HFFc6 (cell line): ENCODE results near the gene CDH22. TPM values are rescaled to one million over a fixed set of nuclear protein-coding genes. Genes with fewer than 3 reads are reported as not detected.

Experiments
- DNase-seq: peaks from one replicate; pipeline ENCODE4 v3.0.0-alpha.2; 2018
- H3K27ac Mint-ChIP-seq: 2 replicates; pipeline ENCODE4 v1.8.0; 2020; ENCODE audit warnings: mild to moderate bottlenecking, mixed read lengths
- H3K27me3 Mint-ChIP-seq: 2 replicates; pipeline ENCODE4 v1.8.0; 2021; ENCODE audit warnings: mild to moderate bottlenecking, moderate library complexity, mixed read lengths; ENCODE audit not compliant: insufficient read depth
- H3K36me3 Mint-ChIP-seq: 2 replicates; pipeline ENCODE4 v1.8.0; 2021; ENCODE audit warnings: low read depth, mixed read lengths
- H3K4me1 Mint-ChIP-seq: 2 replicates; pipeline ENCODE4 v1.8.0; 2020; ENCODE audit warnings: low read depth, mixed read lengths
- H3K4me3 Mint-ChIP-seq: 2 replicates; pipeline ENCODE4 v1.8.0; 2020; ENCODE audit warnings: mild to moderate bottlenecking, moderate library complexity, mixed read lengths
- H3K9me3 Mint-ChIP-seq: 2 replicates; pipeline ENCODE4 v1.8.0; 2020; ENCODE audit warnings: mild to moderate bottlenecking, mixed read lengths
- total RNA-seq, 6 experiments: library from RNA; stranded (reverse); fragmentation: NEBNext Ultra II Directional; extraction: Animal tissue kit (Norgen Biotek cat#: 25700); gene quantifications; 2 replicates in 1 of 6; 3 replicates in 5 of 6; pipeline ENCODE4 v1.2.3, GENCODE V29; 2021
- TF ChIP-seq, protein P1 (sequence below): fragments of 200-600 bp; sonication (generic); IDR thresholded peaks from 2 replicates; pipeline ENCODE4 v1.5.0; 2021; ENCODE audit warnings: antibody characterized with exemption, mild to moderate bottlenecking

CDH22 gene
- total RNA-seq, 6 experiments from 2014 or later, result not detected

DNA sequence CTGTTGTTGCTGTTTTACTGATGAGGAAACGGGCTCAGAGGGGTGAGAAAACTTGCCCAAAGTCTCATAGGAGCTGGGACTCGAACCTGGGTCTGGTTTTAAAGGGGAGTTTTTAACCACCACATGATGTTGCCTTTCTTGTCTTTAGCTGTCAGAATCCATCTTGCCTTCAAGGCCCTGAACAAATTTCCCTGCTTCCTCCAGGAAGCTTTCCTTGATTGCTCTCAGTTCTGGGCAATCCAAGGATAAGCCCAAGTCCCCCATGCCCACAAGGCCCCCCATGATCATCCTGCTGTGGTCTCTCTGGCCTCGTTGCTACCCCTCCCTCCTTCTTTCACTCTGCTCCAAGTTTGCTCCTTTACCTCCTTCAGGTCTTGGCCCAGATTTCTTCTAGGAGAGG, 116.7 kb downstream of the CDH22 start:
- Mint-ChIP-seq H3K36me3 (no peaks in the 10 kb centered on the region), H3K9me3 (no peaks in the 10 kb centered on the region), H3K27ac (no peak overlapping the region), H3K4me1 (no peaks in the 10 kb centered on the region), H3K4me3 (no peak overlapping the region), H3K27me3 (peaks cover 30% of the 10 kb centered on the region)
- no peak for DNase-seq
- TF ChIP-seq, protein P1, sequence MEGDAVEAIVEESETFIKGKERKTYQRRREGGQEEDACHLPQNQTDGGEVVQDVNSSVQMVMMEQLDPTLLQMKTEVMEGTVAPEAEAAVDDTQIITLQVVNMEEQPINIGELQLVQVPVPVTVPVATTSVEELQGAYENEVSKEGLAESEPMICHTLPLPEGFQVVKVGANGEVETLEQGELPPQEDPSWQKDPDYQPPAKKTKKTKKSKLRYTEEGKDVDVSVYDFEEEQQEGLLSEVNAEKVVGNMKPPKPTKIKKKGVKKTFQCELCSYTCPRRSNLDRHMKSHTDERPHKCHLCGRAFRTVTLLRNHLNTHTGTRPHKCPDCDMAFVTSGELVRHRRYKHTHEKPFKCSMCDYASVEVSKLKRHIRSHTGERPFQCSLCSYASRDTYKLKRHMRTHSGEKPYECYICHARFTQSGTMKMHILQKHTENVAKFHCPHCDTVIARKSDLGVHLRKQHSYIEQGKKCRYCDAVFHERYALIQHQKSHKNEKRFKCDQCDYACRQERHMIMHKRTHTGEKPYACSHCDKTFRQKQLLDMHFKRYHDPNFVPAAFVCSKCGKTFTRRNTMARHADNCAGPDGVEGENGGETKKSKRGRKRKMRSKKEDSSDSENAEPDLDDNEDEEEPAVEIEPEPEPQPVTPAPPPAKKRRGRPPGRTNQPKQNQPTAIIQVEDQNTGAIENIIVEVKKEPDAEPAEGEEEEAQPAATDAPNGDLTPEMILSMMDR, result no peak

DNA sequence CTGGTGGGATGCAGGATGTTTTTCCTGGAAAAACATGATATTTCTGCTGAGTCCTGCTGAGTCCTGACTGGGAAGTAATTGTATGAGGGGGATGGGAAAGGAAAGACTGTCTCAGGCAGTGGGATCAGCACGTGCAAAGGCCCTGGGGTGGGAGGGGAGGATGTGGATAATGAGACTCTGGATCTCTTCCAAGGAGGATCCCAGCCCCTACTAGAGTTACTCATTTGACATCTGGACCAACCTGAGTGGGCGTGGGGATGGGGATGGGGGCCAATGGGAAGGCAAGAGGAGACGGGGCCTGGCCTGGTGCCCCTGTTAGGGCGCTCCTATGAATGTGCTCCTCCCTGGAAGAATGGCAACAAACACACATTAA, 117.1 kb downstream of the CDH22 start:
- TF ChIP-seq, protein P1, result no peak
- Mint-ChIP-seq H3K9me3 (no peaks in the 10 kb centered on the region), H3K4me1 (no peaks in the 10 kb centered on the region), H3K36me3 (no peaks in the 10 kb centered on the region), H3K27me3 (peaks cover 30% of the 10 kb centered on the region), H3K4me3 (no peak overlapping the region), H3K27ac (no peak overlapping the region)
- no peak for DNase-seq

DNA sequence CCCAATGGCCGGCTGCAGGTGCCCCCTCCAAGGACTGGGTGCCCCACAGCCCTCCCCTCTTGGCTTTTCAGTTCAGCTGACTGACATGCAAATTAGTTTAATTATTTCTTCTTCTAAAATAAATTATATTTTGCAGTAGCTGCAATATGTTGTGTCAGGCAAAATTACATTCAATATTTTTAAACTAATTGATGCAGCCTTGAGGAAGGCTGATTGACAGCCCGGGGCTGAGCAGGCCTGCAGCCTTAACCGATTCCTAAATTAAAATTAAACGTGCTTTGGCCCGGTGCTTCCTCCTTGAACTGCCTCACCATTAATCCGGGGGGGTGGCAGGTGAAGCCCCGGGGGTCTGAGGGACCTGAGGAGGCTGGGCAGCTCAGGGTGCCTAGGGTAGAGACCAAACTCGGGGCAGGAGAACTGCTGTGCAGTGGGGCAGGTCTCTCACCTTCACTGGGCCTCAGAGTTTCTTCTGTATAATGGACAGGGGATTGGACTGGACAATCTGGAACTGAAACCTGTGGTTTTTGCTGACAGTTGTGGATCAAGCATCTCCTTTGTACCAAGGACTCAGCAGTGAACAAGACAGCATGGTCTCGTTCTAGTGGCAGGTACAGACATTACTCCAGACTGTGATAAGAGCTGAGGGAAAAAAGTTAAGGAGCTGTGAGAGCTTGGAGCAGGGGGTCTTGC, 117.7 kb downstream of the CDH22 start:
- TF ChIP-seq, protein P1, result no peak
- Mint-ChIP-seq H3K4me1 (no peaks in the 10 kb centered on the region), H3K36me3 (no peaks in the 10 kb centered on the region), H3K9me3 (no peaks in the 10 kb centered on the region), H3K4me3 (no peak overlapping the region), H3K27me3 (peaks cover 30% of the 10 kb centered on the region), H3K27ac (no peak overlapping the region)
- no peak for DNase-seq

DNA sequence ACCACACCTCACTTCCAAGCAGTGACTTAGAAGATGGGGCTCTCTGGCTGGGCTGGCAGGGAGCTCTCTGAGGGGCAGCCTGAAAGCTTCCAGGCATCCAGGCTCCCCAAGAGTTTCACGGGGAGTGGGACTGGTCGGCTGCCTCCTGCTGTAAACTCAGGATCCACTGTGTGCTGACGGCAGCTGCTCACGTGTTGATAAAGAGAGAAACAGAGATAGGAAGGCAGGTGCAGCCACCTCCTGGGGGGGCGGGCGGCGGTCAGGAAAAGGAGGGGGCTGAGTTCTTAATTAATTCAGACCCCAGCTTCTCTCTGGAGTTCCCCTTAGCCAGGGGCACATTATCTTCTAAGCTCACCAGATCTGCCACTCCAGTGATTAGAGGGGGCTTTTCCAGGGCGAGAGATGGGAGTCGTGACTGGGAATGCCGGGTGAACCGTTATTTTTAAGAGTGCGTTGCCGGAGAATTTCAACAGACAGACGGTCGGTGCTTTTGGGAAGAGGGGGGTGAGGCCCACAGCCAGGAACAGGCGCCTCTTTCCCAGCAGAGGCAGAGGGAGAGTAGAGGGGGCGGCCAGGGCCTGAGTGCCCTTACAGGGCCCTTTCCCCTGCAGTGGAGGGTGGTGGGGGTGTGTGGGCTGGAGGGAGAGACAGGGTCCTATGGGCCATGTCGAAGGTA, 119.3 kb downstream of the CDH22 start:
- no peak overlapping the region for H3K27ac Mint-ChIP-seq
- TF ChIP-seq, protein P1, result no peak
- no peak for DNase-seq
- H3K4me3 Mint-ChIP-seq, result no peak overlapping the region
- H3K36me3 Mint-ChIP-seq, result no peaks in the 10 kb centered on the region
- peaks cover 23% of the 10 kb centered on the region for H3K27me3 Mint-ChIP-seq
- no peaks in the 10 kb centered on the region for H3K4me1 Mint-ChIP-seq
- H3K9me3 Mint-ChIP-seq, result no peaks in the 10 kb centered on the region

DNA sequence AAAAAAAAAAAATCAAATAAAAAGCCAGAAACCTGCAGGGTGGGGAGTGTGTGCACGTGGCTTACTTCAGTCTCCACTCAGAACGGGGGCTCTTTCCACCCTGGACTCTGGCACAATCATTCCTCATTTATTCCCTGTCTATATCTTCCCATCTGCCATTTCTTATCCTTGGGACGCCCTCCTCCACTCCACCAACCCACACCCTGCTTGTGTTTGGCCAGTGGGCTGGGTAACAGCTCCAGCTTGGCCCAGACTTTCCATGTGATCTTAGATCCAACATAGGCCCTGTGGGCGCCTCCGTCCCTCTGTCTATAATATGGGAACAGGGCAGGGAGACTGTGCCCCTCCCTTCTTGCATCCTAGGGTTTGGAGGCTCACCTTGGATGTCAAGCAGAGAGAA, 122.1 kb downstream of the CDH22 start:
- TF ChIP-seq, protein P1, result no peak
- Mint-ChIP-seq H3K27me3 (peaks cover 14% of the 10 kb centered on the region), H3K4me1 (no peaks in the 10 kb centered on the region), H3K9me3 (no peaks in the 10 kb centered on the region), H3K36me3 (no peaks in the 10 kb centered on the region), H3K4me3 (no peak overlapping the region), H3K27ac (no peak overlapping the region)
- no peak for DNase-seq
